GM12878 (cell line): ENCODE results near the gene SMC1B. TPM values are rescaled to one million over a fixed set of nuclear protein-coding genes. Genes with fewer than 3 reads are reported as not detected.

Experiments
- CBX3 ChIP-seq: fragments of 200-600 bp; sonication (generic); IDR thresholded peaks from 2 replicates; pipeline ENCODE4 v1.6.1; 2016; ENCODE audit warnings: low read depth, borderline replicate concordance
- CREB1 ChIP-seq: IDR thresholded peaks from 2 replicates; pipeline ENCODE4 v1.6.1; 2012; ENCODE audit warnings: low read depth, mild to moderate bottlenecking, inconsistent platforms
- DPF2 ChIP-seq: fragments of 450-650 bp; IDR thresholded peaks from 2 replicates; pipeline ENCODE4 v1.6.1; 2017; ENCODE audit warnings: mild to moderate bottlenecking
- MAX ChIP-seq: IDR thresholded peaks from 2 replicates; pipeline ENCODE4 v1.6.1; 2012; ENCODE audit warnings: low read depth, low read length, improper control_type of control experiment
- PKNOX1 ChIP-seq: fragments of 450-650 bp; IDR thresholded peaks from 2 replicates; pipeline ENCODE4 v1.6.1; 2016; ENCODE audit warnings: mild to moderate bottlenecking
- RUNX3 ChIP-seq: IDR thresholded peaks from 2 replicates; pipeline ENCODE4 v1.6.1; 2012; ENCODE audit warnings: low read length, inconsistent platforms
- STAT1 ChIP-seq: fragments of 450-650 bp; conservative IDR thresholded peaks from 2 replicates; pipeline ENCODE4 v1.6.1; 2014; ENCODE audit warnings: antibody characterized with exemption, mild to moderate bottlenecking
- TARDBP ChIP-seq: IDR thresholded peaks from 2 replicates; pipeline ENCODE4 v1.6.1; 2016; ENCODE audit warnings: borderline replicate concordance
- ZNF274 ChIP-seq: IDR thresholded peaks from one replicate; pipeline ENCODE4 v1.8.0; 2011; ENCODE audit not compliant: insufficient read length, insufficient read depth
- polyA plus RNA-seq, 11 experiments: library from polyadenylated mRNA; depleted of rRNA in 4 of 11; unstranded in 6 of 11; stranded (reverse) in 5 of 11; fragments of >200 nt; fragmentation: Nextera tagmentation in 4 of 11; fragmentation: Illumina TruSeq in 1 of 11; extraction: Ambion mirVana in 4 of 11; extraction: Trizol in 1 of 11; gene quantifications; 1 replicate in 1 of 11; 2 replicates in 10 of 11; pipeline versions ENCODE4 v1.2.1 to v1.2.3, GENCODE V29; 2011 to 2016; ENCODE audit warnings: inconsistent platforms in 2 of 11, missing spikeins in 2 of 11, low read depth in 1 of 11
- total RNA-seq, 4 experiments: library from RNA; depleted of rRNA in 3 of 4; stranded (reverse); fragments of >200 nt in 3 of 4; fragmentation: Illumina TruSeq in 1 of 4; extraction: Trizol in 1 of 4; gene quantifications; 2 replicates each; pipeline versions ENCODE4 v1.2.1 to v1.2.3, GENCODE V29; 2013 to 2021
- TF ChIP-seq, protein P1 (sequence below): fragments of 450-650 bp; IDR thresholded peaks from 2 replicates; pipeline ENCODE4 v1.6.1; 2016; ENCODE audit warnings: mild to moderate bottlenecking, moderate library complexity, borderline replicate concordance
- TF ChIP-seq, protein P2 (sequence below): fragments of 150-350 bp; IDR thresholded peaks from 2 replicates; pipeline ENCODE4 v1.6.1; 2016; ENCODE audit warnings: low read depth, low read length

SMC1B gene
- total and polyA plus RNA-seq, 10 of the 15 experiments (the other 5 are each of a cell fraction or from before 2014, with no cell fraction given), result not detected

- TF ChIP-seq MAX (no peak), RUNX3 (no peak), CBX3 (no peak), ZNF274 (no peak), PKNOX1 (no peak), STAT1 (no peak), CREB1 (no peak), TARDBP (no peak), DPF2 (no peak)
- TF ChIP-seq, protein P1, sequence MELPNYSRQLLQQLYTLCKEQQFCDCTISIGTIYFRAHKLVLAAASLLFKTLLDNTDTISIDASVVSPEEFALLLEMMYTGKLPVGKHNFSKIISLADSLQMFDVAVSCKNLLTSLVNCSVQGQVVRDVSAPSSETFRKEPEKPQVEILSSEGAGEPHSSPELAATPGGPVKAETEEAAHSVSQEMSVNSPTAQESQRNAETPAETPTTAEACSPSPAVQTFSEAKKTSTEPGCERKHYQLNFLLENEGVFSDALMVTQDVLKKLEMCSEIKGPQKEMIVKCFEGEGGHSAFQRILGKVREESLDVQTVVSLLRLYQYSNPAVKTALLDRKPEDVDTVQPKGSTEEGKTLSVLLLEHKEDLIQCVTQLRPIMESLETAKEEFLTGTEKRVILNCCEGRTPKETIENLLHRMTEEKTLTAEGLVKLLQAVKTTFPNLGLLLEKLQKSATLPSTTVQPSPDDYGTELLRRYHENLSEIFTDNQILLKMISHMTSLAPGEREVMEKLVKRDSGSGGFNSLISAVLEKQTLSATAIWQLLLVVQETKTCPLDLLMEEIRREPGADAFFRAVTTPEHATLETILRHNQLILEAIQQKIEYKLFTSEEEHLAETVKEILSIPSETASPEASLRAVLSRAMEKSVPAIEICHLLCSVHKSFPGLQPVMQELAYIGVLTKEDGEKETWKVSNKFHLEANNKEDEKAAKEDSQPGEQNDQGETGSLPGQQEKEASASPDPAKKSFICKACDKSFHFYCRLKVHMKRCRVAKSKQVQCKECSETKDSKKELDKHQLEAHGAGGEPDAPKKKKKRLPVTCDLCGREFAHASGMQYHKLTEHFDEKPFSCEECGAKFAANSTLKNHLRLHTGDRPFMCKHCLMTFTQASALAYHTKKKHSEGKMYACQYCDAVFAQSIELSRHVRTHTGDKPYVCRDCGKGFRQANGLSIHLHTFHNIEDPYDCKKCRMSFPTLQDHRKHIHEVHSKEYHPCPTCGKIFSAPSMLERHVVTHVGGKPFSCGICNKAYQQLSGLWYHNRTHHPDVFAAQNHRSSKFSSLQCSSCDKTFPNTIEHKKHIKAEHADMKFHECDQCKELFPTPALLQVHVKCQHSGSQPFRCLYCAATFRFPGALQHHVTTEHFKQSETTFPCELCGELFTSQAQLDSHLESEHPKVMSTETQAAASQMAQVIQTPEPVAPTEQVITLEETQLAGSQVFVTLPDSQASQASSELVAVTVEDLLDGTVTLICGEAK, result no peak
- TF ChIP-seq, protein P2, sequence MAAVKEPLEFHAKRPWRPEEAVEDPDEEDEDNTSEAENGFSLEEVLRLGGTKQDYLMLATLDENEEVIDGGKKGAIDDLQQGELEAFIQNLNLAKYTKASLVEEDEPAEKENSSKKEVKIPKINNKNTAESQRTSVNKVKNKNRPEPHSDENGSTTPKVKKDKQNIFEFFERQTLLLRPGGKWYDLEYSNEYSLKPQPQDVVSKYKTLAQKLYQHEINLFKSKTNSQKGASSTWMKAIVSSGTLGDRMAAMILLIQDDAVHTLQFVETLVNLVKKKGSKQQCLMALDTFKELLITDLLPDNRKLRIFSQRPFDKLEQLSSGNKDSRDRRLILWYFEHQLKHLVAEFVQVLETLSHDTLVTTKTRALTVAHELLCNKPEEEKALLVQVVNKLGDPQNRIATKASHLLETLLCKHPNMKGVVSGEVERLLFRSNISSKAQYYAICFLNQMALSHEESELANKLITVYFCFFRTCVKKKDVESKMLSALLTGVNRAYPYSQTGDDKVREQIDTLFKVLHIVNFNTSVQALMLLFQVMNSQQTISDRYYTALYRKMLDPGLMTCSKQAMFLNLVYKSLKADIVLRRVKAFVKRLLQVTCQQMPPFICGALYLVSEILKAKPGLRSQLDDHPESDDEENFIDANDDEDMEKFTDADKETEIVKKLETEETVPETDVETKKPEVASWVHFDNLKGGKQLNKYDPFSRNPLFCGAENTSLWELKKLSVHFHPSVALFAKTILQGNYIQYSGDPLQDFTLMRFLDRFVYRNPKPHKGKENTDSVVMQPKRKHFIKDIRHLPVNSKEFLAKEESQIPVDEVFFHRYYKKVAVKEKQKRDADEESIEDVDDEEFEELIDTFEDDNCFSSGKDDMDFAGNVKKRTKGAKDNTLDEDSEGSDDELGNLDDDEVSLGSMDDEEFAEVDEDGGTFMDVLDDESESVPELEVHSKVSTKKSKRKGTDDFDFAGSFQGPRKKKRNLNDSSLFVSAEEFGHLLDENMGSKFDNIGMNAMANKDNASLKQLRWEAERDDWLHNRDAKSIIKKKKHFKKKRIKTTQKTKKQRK, result no peak
- TF ChIP-seq, all 136 proteins: peak for 0
Observed at GRCh38 chr22:45425531-45426265, 12.3 kb upstream of the SMC1B start (continued).
